ENCODE data around the gene WWC1. TPM values are rescaled to one million over a fixed set of nuclear protein-coding genes. Genes with fewer than 3 reads are reported as not detected.

WWC1 gene
- total RNA-seq, 1 donor from 2014 or later, result 118 TPM

- TF ChIP-seq, protein P1, sequence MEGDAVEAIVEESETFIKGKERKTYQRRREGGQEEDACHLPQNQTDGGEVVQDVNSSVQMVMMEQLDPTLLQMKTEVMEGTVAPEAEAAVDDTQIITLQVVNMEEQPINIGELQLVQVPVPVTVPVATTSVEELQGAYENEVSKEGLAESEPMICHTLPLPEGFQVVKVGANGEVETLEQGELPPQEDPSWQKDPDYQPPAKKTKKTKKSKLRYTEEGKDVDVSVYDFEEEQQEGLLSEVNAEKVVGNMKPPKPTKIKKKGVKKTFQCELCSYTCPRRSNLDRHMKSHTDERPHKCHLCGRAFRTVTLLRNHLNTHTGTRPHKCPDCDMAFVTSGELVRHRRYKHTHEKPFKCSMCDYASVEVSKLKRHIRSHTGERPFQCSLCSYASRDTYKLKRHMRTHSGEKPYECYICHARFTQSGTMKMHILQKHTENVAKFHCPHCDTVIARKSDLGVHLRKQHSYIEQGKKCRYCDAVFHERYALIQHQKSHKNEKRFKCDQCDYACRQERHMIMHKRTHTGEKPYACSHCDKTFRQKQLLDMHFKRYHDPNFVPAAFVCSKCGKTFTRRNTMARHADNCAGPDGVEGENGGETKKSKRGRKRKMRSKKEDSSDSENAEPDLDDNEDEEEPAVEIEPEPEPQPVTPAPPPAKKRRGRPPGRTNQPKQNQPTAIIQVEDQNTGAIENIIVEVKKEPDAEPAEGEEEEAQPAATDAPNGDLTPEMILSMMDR (IDR thresholded peaks at IDR 0.05; ENCODE audit: insufficient read depth, low read length, poor library complexity, severe bottlenecking), result no peak
- H3K4me3 ChIP-seq (ENCODE audit: low read depth, low read length), result no peak overlapping the region
- H3K27me3 ChIP-seq (ENCODE audit: control insufficient read depth, insufficient read depth, low read length), result no peaks in the 10 kb centered on the region
- H3K36me3 ChIP-seq (ENCODE audit: control insufficient read depth, insufficient read depth, low read length), result no peaks in the 10 kb centered on the region
- DNase-seq (ENCODE audit: low read depth), result no peak
These were observed 122.2 kb downstream of the WWC1 start for GRCh38 chr5:168413596-168413995.

- H3K36me3 ChIP-seq (ENCODE audit: control insufficient read depth, insufficient read depth, low read length), result no peaks in the 10 kb centered on the region
These were observed 124.0 kb downstream of the WWC1 start for GRCh38 chr5:168415401-168415800.

DNA sequence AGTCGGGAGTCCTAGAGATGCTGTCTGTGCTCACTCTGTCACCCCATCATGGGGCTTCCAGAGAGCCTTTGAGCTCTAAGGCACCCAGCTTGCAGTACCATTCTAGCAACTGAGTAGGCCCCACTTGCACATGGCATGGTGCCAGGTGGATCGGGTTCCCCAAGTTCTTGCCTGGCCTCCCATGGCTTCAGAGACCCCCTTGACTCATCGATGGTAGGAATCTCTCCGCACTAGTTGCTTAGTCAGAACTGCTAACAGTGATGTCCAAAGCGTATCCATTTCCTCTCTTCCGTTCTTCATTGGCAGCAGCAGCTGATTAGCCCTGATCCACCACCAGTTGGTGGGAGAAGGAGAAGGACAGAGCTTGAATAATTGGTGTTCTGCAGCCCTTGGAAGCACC lies 124.5 kb downstream of the WWC1 start:
- no peaks in the 10 kb centered on the region for H3K27me3 ChIP-seq (ENCODE audit: control insufficient read depth, insufficient read depth, low read length)
- TF ChIP-seq, protein P1 (IDR thresholded peaks at IDR 0.05; ENCODE audit: insufficient read depth, low read length, poor library complexity, severe bottlenecking), result no peak
- DNase-seq (ENCODE audit: low read depth), result no peak
- no peak overlapping the region for H3K4me3 ChIP-seq (ENCODE audit: low read depth, low read length)
- H3K36me3 ChIP-seq (ENCODE audit: control insufficient read depth, insufficient read depth, low read length), result peaks cover 2% of the 10 kb centered on the region

More at GRCh38 chr5:168415401-168415800, 124.0 kb downstream of the WWC1 start:
- TF ChIP-seq, protein P1 (IDR thresholded peaks at IDR 0.05; ENCODE audit: insufficient read depth, low read length, poor library complexity, severe bottlenecking), result no peak
- no peak overlapping the region for H3K4me3 ChIP-seq (ENCODE audit: low read depth, low read length)
- no peaks in the 10 kb centered on the region for H3K27me3 ChIP-seq (ENCODE audit: control insufficient read depth, insufficient read depth, low read length)
- DNase-seq (ENCODE audit: low read depth), result no peak

DNA sequence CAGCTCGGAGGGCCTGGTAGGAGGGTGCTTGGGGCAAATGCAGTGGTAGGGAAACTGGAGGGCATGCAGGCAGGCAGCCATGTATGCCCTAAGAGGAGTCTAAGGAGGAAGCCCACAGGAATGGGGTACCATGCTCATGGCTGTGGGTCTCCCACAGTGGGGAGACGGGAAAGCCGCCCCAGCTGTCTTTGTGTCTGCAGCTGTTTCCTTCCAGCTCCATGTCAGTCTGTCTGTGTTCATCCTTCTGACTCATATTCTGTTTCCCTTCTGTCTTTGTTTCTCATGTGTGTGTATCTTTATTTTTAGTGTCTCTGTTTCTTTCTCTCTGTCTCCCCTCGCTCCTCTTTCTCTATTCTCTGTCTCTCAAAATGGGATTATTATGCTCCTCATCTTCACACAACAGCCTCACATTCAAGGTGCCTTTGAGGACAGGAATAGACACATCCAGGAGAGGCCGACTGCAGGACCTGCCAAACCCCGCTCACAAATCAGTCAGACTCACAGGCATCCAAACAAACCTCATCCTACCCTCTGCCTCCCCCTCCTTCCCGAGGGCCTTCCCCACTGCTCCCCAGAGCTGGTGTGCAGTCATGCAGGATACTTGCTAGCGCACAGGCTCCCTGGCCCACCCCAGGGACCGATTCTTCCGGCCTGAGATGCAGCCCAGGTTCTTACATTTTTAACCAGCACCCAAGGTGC lies 126.4 kb downstream of the WWC1 start:
- Histone ChIP-seq H3K4me3 (ENCODE audit: low read depth, low read length) (no peak overlapping the region), H3K36me3 (ENCODE audit: control insufficient read depth, insufficient read depth, low read length) (peaks cover 2% of the 10 kb centered on the region), H3K27me3 (ENCODE audit: control insufficient read depth, insufficient read depth, low read length) (no peaks in the 10 kb centered on the region)
- DNase-seq (ENCODE audit: low read depth), result no peak
- TF ChIP-seq, protein P1 (IDR thresholded peaks at IDR 0.05; ENCODE audit: insufficient read depth, low read length, poor library complexity, severe bottlenecking), result no peak

GRCh38 chr5:168420461-168420860 lies 129.0 kb downstream of the WWC1 start:
- no peak overlapping the region for H3K4me3 ChIP-seq (ENCODE audit: low read depth, low read length)

More at GRCh38 chr5:168420461-168420860, 129.0 kb downstream of the WWC1 start:
- DNase-seq (ENCODE audit: low read depth), result no peak
- Histone ChIP-seq H3K27me3 (ENCODE audit: control insufficient read depth, insufficient read depth, low read length) (no peaks in the 10 kb centered on the region), H3K36me3 (ENCODE audit: control insufficient read depth, insufficient read depth, low read length) (peaks cover 2% of the 10 kb centered on the region)
- TF ChIP-seq, protein P1 (IDR thresholded peaks at IDR 0.05; ENCODE audit: insufficient read depth, low read length, poor library complexity, severe bottlenecking), result no peak
